CD4-positive, alpha-beta T cell treated with Interleukin-15 for 1 hour (primary cell): ENCODE results near the gene RAB40C.

Experiments used
- DNase-seq: peaks from one replicate; pipeline ENCODE4 v3.0.0-alpha.2; 2020

RAB40C gene

GRCh38 chr16:559411-560203, 30.3 kb upstream of the RAB40C start:
- DNase-seq = no peak

- no peak for DNase-seq
Measured at GRCh38 chr16:560204-560700, 29.6 kb upstream of the RAB40C start, which contains the start of gene PRR35. Gene PRR35 (plus strand): TSS chr16:560394. CDS start chr16:563295, 2,901 bp downstream.

GRCh38 chr16:560701-561412, 29.0 kb upstream of the RAB40C start:
- no peak for DNase-seq

- no peak for DNase-seq
Measured at GRCh38 chr16:561413-561794, 28.5 kb upstream of the RAB40C start.

GRCh38 chr16:561957-562938, 27.6 kb upstream of the RAB40C start:
- no peak for DNase-seq

- no peak for DNase-seq
Measured at GRCh38 chr16:563072-563644, 26.7 kb upstream of the RAB40C start.

GRCh38 chr16:564690-565418, 25.0 kb upstream of the RAB40C start:
- no peak for DNase-seq

- DNase-seq = no peak
Measured at GRCh38 chr16:565419-566330, 24.2 kb upstream of the RAB40C start.

GRCh38 chr16:566475-567372, 23.1 kb upstream of the RAB40C start, which contains the start of gene NHLRC4:
Gene NHLRC4 (plus strand): TSS chr16:567005. CDS start chr16:568048, 1,043 bp downstream.
- peak; percentile 42 for DNase-seq

GRCh38 chr16:567373-568256, 22.3 kb upstream of the RAB40C start:
- DNase-seq = no peak

GRCh38 chr16:568401-569258, 21.2 kb upstream of the RAB40C start:
- no peak for DNase-seq

GRCh38 chr16:569445-570254, 20.2 kb upstream of the RAB40C start, which contains the start of gene PIGQ:
Gene PIGQ (plus strand): TSS chr16:569968. CDS start chr16:574075, 4,107 bp downstream.
- peak; percentile 61 for DNase-seq

- no peak for DNase-seq
Measured at GRCh38 chr16:572865-573650, 16.8 kb upstream of the RAB40C start.

GRCh38 chr16:574021-574760, 15.7 kb upstream of the RAB40C start:
- DNase-seq = no peak
